RPMI8226 (cell line): ENCODE results near the gene CDC25B.
"Not testable (repeated sequence)": the region's sequence is repeated elsewhere in the genome, so short reads cannot be mapped to it uniquely, and the experiment has no call there.

Source experiments
- DNase-seq: peaks from one replicate; pipeline ENCODE4 v3.0.0-alpha.2; 2015

CDC25B gene

DNA sequence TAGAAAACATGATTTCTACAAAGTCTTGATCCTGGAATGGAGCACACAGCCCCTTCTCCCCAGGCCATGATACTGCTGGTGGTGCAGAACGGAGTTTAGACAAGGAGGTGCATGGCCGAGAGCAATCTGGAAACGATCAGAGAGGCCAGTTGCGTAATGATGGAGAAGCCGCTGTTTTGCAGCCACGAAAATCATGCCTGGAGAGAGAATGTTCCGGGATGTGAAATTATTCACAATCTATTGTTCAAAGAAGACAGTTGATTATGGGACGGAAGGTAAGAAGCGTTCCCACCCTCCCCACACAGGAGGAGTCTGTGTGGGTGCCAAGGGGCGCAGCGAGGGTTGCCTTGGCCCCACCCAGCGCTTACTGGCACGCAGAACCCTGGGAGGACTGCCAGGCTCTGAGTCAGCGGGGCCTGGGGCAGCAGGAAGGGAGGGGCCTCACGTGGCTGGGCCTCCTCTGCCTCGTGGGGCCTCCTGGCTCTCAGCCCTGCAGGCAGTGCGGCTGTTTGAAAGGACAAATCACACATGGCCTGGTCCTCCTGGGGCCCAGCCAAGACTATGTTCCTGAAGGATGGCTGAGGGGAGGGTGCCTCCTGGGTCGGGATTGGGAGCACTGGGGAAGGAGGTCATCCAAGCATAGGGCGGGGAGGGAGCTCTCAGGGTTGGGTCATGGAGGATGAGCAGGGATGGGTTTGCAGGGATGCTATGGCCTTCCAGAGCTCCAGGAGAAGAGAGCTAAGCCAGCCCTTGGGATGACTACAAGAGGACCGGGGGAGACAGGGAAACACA is 15.6 kb downstream of the CDC25B start:
- DNase-seq = peak; percentile 94

DNA sequence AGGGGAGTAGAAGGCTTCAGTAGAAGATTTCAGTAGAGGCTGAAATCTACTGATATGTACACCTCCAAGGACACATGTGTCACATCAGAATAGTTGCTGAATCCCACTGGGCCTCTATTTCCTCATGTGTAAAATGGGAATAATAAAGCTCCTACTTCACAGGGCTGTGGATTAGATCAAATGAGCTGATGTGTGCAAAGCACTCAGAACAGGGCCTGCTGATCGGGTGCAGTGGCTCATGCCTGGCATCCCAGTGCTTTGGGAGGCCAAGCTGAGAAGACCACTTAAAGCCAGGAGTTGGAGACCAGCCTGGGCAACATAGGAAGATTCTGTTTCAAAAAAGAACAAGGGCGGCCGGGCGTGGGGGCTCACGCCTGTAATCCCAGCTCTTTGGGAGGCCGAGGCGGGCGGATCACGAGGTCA is 16.2 kb downstream of the CDC25B start:
- no peak for DNase-seq

DNA sequence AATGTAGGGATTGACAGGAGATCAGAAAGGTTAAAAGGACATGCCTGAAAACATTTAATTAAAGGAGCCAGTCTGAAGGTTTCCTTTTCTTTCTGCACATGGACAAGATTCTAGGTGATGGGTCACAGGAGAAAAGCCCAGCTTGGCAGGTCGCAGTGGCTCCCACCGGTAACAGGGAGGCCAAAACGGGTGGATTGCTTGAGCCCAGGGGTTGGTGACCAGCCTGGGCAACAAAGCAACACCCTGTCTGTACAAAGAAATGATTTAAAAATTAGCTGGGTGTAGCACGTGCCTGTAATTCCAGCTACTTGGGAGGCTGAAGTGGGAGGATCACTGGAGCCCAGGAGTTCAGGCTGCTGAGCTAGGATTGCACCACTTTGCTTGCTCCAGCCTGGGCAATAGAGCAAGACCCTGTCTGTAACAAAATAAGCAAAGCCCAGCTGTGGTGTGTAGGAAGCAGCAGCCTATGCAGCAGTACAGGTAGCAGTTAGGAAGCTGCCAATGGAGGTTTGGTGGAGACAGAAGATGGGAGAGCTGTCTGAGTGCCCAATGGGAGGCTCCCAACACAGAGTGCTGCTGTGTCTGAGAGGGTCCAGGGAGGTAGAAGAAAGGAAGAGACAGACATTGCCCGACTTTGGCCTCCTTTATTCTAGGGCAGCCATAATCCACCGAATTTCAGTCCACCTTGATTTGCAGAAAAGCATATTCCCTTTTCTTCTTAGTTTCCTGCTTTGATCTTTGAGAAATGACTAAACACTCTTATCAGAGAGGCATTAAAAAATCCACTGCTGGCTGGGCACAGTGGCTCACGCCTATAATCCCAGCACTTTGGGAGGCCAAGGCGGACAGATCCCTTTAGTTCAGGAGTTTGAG is 17.1 kb downstream of the CDC25B start:
- no peak for DNase-seq

DNA sequence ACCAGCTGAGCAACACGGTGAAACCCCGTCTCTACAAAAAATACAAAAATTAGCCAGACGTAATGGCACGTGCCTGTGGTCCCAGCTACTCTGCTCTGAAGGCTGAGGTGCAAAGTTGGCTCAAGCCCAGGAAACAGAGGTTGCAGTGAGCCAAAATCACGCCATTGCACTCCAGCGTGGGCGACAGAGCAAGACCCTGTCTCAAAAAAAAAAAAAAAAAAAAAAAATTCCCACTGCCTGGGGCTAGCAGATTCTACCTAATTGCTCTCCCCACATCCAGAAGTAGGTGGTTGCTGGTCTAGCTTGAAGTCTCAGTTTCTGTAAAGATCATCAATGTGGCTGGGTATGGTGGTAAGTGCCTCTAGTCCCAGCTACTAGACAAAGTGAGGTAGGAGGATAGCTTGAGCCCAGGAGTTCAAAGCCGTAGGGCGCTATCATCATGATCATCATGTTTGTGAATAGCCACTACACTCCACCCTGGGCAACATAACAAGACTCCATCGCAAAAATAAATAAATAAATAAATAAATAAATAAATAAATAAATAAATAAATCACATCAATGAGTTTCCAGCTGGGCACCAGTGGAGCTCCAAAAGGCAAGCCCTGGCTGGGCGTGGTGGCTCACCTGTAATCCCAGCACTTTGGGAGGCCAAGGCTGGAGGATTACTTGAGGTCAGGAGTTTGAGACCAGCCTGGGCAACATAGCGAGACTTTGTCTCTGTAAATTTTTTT is 17.9 kb downstream of the CDC25B start:
- DNase-seq = no peak

DNA sequence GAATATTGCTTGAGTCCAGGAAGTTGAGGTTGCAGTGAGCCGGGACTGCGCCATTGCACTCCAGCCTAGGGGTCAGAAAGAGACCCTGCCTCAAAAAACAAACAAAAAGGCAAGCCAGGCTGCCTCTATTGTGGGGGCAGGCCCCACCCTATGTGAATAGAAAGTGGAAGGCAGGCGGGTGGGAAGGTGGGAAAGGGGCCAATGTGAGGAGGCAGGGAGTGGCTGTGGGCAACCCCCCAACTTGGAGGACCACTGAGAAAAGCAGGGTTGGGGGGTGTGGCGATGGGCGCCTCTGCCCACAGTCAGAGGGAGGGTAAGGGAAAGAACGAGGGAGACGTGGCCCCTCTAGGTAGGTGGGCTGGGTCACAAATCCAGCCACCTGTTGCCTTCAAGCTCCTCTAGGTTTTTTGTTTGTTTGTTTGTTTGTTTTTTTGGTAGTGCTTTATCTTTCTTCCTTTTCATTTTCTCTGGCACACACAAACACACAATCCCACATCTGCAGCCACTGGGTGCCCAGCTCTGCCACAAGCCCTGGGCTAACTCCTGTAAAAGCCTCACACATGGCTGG is 18.9 kb downstream of the CDC25B start:
- no peak for DNase-seq

DNA sequence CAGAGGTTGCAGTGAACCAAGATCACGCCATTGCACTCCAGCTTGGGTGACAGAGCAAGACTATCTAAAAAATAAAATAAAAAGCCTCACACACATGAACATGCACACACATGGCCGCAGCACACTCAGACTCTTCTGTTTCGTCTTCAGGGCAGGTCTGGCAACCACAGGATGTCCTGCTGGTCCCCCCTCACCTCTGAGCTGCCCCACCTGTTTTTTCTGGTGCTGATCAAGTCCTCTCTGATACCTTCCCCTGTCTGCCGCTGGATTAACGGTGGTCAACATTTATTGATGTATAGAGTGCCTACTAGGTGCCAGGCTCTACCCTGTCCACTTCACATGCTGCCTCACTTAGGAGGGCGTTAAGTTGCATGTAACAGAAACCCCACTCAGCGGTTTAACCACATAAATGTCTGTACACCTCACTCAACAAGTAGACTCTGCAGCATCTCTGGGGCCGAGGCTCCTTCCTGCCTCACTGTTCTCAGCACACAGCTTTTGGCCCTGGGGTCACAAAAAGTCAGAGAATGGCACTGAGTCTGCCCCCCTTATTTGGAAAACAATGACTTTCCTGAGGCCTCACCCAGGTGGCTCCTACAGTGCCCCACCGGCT is 19.7 kb downstream of the CDC25B start:
- DNase-seq = peak; percentile 12

DNA sequence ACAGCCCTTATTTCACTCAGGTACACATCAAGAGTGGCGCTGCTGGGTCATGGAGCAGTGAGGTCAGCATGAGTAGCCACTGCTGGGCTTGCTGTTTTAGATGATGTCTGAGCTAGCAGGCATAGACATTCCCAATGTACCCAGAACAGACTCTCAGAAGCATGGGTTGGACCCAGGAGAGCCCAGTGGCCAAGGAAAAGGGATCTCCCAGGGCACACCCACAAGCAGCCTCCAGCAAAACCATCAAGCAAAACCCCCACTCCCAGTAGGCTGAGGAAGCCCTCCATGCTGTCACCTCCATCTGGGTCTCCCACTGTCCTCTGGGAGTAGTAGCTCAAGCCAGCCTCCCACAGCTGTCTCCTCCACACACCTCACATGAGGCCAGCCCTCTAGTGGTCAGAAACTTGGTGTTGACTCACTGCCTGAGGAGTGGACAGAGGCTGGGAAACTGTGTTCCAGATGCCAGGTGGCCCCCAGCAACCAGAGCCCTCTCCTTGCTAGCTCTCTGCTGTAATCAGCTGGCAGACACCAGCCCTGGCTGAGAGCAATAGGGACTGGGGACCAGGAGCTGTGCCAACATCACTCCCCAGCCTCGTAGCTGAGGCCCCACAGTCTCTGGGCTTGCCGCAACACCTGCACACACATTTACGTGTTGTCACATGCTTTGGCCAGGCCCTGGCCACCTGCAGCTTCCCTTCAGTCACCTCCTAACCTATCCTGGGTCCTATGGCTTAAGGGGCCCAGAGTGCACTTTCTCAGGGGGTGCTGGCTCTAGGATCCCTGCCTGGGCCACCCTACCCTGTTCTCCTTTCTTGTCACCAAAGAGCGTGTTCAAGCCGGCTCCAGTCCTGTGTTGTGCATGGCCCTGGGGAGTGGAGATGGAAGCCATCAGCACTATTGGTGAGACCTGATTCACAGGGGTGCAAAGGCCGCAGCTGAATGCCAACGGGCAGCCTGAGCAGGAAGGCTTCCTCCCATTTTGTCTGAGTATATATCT is 22.3 kb downstream of the CDC25B start:
- DNase-seq = peak; percentile 77

DNA sequence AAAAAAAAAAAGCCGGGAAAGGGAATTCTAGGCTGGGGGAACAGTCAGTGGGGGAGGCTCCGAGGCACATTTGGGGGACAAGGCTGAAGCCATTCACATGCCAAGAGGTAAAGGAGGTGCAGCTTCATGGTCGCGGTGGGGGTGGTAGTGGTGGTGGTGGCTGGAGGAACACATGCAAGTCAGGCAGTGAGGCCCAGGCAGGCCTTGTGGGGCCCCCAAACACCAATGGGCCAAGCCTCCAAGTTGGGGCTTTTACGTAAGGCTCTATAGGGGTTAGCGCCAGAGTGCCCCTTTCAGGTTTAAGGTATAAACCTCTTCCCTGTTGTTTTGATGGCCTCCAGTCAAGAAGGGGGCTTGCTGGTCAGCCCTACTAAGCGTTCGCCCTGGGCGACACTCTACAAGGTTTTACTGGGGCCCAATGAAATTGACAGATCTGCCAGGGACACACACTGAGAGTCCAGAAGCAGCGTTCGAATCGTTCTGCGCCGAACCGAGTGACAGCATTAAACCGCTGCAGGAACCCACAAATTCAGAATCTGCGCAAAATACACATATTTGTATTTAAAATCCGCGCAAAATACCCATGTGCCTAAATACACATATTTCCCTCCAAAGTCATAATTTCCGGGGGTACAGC is 23.4 kb downstream of the CDC25B start:
- DNase-seq = no peak

DNA sequence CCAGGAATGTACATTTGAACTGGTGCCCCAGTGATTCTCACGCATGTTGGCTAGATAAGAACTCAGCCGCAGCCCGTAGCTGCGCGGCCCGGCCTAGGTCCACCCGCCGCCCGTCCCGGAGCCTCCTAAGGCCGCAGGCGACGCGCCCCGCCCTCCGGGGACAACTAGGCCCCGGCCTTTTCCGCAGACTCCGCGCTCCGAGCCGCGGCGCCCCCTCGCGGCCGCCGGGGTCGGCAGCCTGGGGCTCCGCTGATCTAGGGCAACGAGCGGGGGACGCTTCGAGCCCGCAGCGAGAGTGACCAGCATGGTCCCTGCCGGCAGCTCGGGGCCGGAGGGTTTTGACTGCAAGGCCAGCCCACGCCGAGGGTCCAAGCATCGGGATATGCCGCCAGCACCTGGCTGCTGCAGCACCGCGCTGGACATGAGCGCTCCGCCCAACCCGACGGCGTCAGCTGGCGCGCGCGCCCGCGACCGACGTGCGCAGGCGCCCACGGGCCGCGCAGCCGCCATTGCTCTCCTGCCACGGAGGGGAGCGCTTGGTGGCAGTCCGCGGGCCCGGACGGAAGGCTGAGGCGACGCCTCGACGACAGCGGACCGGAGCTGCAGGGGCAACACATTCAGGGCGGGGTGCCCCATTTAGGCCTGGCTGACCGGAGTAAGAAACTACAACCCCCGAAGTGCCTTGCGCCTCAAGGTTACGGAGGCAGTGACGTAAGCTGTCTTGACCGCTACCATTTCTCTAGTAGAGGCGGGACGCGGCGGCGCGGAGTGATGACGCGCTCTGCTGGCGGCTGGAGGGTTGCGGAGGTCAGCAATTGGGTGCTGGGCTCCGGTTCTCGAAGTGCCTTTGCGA is 24.2 kb downstream of the CDC25B start, which contains the start of gene AP5S1:
Gene AP5S1, plus strand, starts transcription at position 500 of the 853 bp plus-strand sequence. CDS start 1,571 bp downstream, outside the sequence.
- DNase-seq = peak; percentile 98

DNA sequence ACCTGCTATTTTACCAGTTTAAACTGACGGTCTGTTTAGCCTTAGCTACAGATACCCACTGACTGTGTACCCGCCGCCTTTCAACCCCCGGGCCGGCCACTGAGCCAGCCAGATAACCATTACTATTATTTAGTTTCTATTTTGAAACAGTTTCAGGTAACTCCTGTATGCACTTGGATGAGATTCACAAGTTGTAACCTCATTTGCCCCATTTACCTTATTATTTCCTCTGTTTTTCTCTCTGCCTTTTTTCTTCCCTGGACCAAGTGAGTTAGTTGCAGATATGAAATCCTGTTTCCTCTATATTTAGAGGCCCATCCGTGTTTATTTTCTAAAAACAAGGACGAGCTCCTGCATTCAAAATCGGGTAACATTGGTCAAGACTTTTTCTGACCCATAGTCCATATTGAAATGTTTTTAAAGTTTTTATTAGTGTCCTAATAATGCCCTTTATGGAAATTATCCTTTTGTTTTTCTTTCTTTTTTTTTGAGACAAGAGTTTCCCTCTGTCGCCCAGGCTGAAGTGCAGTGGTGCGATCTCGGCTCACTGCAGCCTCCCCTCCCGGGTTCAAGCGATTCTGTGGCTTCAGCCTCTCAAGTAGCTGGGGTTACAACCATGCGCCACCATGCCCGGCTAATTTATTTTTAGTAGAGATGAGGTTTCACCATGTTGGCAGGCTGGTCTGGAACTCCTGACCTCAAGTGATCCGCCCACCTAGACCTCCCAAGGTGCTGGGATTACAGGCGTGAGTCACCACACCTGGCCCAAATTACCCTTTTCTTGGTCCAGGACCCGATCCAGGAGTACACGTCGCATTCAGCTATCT is 25.0 kb downstream of the CDC25B start:
- DNase-seq = no peak

DNA sequence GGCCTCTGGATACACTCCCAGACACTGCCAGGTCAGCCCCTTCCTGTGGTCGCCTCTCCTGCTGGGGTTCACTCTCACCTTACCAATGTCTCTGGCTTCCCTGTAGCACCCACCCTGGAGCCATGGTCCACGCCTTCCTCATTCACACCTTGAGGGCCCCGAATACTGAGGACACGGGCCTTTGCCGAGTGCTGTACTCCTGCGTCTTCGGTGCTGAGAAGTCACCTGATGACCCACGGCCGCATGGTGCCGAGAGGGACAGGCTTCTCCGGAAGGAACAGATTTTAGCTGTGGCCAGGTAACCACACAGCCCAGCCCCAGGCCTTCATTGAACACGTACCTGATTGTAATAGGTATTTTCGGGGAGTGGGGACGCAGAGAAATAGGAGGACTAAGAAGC is 25.9 kb downstream of the CDC25B start:
- no peak for DNase-seq

DNA sequence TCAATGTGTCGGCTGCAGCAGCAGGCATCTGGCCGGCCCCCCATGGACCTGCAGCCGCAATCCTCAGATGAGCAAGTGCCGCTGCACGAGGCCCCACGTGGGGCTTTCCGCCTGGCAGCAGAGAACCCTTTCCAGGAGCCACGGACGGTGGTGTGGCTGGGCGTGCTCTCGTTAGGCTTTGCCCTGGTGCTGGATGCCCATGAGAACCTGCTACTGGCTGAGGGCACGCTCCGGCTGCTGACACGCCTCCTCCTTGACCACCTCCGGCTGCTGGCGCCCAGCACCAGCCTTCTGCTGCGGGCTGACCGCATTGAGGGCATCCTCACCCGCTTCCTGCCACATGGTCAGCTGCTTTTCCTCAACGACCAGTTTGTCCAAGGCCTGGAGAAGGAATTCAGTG is 27.8 kb downstream of the CDC25B start:
- DNase-seq = no peak

DNA sequence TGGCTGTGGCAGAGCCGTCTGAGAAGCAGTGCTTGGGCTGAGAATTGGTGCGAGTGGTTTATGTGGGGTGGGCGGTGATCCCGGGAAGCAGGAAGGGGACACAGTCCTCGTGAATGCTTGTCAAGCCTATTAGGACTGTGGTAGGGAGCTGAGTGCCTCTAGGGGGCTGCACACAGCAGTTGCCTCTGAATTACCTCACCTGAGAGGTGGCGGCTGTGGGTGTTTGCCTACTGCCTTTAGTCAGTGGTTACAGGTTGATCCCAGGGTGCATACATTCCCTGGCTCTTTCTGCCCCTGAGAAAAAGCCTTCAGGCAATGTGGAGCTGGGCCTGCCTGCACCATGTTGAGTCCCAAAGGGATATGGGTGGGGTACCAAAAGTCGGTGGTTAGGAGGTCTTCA is 29.4 kb downstream of the CDC25B start:
- no peak for DNase-seq

DNA sequence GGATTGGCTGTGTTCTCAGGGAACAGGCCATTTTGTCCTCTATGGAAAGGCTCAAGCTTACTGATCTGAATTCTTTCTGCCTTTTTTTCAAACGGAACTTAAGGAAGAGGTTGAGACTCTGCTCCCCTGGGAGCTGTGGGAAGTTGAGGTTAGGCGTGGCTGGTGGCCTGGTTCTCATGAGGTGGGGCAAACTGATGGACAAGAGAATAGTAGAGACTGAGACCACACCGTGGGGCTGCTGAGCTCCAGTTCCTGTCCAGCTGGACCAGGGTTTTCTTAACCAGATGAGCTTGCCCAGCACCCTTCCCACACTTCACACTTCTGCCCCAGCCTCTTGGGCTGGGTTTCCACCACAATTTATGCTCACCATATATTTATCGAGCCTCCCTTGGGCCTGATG is 30.3 kb downstream of the CDC25B start:
- no peak for DNase-seq

DNA sequence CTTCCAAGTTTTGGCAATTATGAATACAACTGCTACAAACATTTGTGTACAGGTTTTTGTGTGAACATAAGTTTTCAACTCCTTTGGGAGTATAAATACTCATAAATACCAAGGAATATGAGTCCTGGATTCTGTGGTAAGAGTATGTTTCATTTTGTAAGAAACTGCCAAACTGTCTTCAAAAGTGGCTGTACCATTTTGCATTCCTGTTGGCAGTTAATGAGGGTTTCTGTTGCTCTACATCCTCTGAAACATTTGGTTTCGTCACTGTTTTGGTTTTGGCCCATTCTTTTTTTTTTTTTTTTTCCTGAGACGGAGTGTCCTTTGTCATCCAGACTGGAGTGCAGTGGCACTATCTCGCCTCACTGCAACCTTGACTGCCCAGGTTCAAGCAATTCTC is 32.7 kb downstream of the CDC25B start:
- DNase-seq = no peak

DNA sequence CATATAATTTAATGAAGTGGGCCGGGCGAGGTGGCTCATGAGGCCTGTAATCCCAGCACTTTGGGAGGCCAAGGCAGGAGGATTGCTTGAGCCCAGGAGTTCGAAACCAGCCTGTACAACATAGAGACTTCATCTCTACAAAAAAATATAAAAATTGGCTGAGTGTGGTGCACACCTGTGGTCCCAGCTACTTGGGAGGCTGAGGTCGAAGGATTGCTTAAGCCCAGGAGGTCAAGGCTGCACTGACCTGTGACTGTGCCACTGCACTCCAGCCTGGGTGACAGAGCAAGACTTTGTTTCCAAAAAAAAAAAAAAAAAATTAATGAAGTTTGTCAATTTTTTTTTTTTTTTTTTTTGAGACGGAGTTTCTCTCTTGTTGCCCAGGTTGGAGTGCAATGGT is 33.8 kb downstream of the CDC25B start:
- not testable (repeated sequence) for DNase-seq

DNA sequence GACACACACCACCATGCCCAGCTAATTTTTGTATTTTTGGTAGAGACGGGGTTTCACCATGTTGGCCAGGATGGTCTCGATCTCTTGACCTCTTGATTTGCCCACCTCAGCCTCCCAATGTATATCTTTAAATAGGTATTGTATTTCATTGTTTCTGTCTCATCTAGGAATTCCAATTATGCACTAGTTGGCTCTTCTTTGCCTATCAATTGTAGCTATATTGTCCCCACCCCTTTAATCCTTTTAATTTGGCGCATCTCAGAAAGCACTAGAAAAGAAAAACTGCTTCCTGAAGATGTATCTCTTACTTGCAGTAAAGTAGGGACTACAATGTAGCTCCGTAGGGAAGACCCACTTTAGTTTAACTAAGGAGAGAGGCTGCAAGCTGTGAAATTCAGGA is 40.0 kb downstream of the CDC25B start:
- no peak for DNase-seq

DNA sequence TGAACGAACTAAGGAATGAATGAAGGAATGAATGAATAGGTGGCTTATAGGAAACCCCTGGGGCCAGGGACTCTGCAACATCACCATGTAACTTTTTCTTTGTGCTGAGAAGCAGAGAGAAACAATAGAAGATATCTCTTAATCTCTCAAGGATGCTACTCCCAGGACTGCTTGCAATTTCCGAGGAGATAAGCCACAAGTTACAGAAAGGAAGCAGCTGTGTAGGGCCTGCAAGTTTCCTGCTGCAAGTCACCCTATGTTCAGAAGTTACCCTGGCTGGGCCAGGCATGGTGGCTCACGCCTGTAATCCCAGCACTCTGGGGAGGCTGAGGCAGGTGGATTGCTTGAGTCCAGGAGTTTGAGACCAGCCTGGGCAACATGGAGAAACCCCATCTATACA is 43.2 kb downstream of the CDC25B start:
- no peak for DNase-seq

DNA sequence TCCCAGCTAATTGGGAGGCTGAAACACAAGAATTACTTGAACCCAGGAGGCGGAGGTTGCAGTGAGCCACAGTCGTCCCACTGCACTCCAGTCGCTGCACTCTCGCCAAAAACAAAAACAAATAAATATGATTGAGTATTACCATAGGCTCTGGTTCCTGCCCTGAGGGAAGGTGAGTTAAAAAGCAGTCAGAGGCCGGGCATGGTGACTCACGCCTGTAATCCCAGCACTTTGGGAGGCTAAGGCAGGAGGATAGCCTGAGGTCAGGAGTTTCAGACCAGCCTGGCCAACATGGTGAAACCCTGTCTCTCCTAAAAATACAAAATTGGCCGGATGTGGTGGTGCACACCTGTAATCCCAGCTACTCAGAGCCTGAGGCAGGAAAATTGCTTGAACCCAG is 44.1 kb downstream of the CDC25B start:
- not testable (repeated sequence) for DNase-seq
